DOHH2 (cell line): Measurements from ENCODE around the gene EEPD1.

ENCODE experiments used
- H3F3A ChIP-seq: fragments of 200-600 bp; sonication (generic), shearing (Covaris generic); 2 replicates; pipeline ENCODE4 v1.6.0; 2016; ENCODE audit warnings: antibody characterized with exemption, mild to moderate bottlenecking; ENCODE audit not compliant: control insufficient read depth, insufficient read depth
- H3K27ac ChIP-seq: fragments of 200-600 bp; sonication (generic); 2 replicates; pipeline ENCODE4 v1.5.1; 2014; ENCODE audit warnings: low read depth, mild to moderate bottlenecking, low read length, moderate library complexity
- H3K27me3 ChIP-seq: fragments of 200-600 bp; sonication (generic); 2 replicates; pipeline ENCODE4 v1.6.1; 2014; ENCODE audit warnings: mild to moderate bottlenecking, low read length, mixed read lengths; ENCODE audit not compliant: control insufficient read depth
- H3K36me3 ChIP-seq: fragments of 200-600 bp; sonication (generic); 2 replicates; pipeline ENCODE4 v1.6.1; 2014; ENCODE audit warnings: mild to moderate bottlenecking, low read length, moderate library complexity, mixed read lengths; ENCODE audit not compliant: control insufficient read depth
- H3K4me1 ChIP-seq: fragments of 200-600 bp; sonication (generic); 2 replicates; pipeline ENCODE4 v1.6.1; 2014; ENCODE audit warnings: mild to moderate bottlenecking, low read length, mixed read lengths; ENCODE audit not compliant: control insufficient read depth
- H3K4me2 ChIP-seq: fragments of 200-600 bp; sonication (generic); 2 replicates; pipeline ENCODE4 v1.6.0; 2014; ENCODE audit warnings: mild to moderate bottlenecking, low read length, moderate library complexity
- H3K4me3 ChIP-seq: fragments of 200-600 bp; sonication (generic); 2 replicates; pipeline ENCODE4 v1.5.1; 2014; ENCODE audit warnings: mild to moderate bottlenecking, low read length, mixed read lengths
- H3K79me2 ChIP-seq: fragments of 200-600 bp; sonication (generic); 2 replicates; pipeline ENCODE4 v1.6.1; 2014; ENCODE audit warnings: mild to moderate bottlenecking, low read length, mixed read lengths; ENCODE audit not compliant: control insufficient read depth
- H3K9me2 ChIP-seq: fragments of 200-600 bp; sonication (generic); replicated peaks from 2 replicates; pipeline ENCODE4 v1.6.1; 2014; ENCODE audit warnings: mild to moderate bottlenecking, low read length, mixed read lengths; ENCODE audit not compliant: control insufficient read depth
- H3K9me3 ChIP-seq: fragments of 200-600 bp; sonication (generic); 2 replicates; pipeline ENCODE4 v1.6.1; 2014; ENCODE audit warnings: antibody characterized with exemption, low read length, mixed read lengths; ENCODE audit not compliant: control insufficient read depth, insufficient read depth
- H4K20me1 ChIP-seq: fragments of 200-600 bp; sonication (generic); 2 replicates; pipeline ENCODE4 v1.6.0; 2014; ENCODE audit warnings: low read depth, mild to moderate bottlenecking, antibody characterized with exemption, low read length, moderate library complexity; ENCODE audit not compliant: control insufficient read depth, insufficient read depth
- EZH2phosphoT487 ChIP-seq: fragments of 200-600 bp; sonication (generic); IDR thresholded peaks from 2 replicates; pipeline ENCODE4 v1.6.1; 2017; ENCODE audit warnings: borderline replicate concordance, mild to moderate bottlenecking, antibody characterized with exemption, low read length, moderate library complexity, mixed read lengths
- TF ChIP-seq, protein P1 (sequence below): fragments of 200-600 bp; sonication (generic); IDR thresholded peaks from one replicate; pipeline ENCODE4 v1.5.1; 2014; ENCODE audit warnings: antibody characterized with exemption, mild to moderate bottlenecking, low read depth, low read length; ENCODE audit not compliant: poor library complexity, severe bottlenecking

EEPD1 gene

GRCh38 chr7:36151921-36152755 is 916 bp upstream of the EEPD1 start:
- peak overlapping the region; percentile 83 for H3K4me3 ChIP-seq
- H3K9me2 ChIP-seq, result no peaks in the 10 kb centered on the region
- no peaks in the 10 kb centered on the region for H3K27me3 ChIP-seq
- no peaks in the 10 kb centered on the region for H3K9me3 ChIP-seq
- peaks cover 28% of the 10 kb centered on the region for H4K20me1 ChIP-seq
- H3K36me3 ChIP-seq, result peaks cover 37% of the 10 kb centered on the region
- peak overlapping the region; percentile 86 for H3K4me2 ChIP-seq
- peaks cover 59% of the 10 kb centered on the region for H3K4me1 ChIP-seq
- H3K79me2 ChIP-seq, result peaks cover 41% of the 10 kb centered on the region
- H3K27ac ChIP-seq, result no peak overlapping the region
- peaks cover 4% of the 10 kb centered on the region for H3F3A ChIP-seq
- TF ChIP-seq, protein P1, sequence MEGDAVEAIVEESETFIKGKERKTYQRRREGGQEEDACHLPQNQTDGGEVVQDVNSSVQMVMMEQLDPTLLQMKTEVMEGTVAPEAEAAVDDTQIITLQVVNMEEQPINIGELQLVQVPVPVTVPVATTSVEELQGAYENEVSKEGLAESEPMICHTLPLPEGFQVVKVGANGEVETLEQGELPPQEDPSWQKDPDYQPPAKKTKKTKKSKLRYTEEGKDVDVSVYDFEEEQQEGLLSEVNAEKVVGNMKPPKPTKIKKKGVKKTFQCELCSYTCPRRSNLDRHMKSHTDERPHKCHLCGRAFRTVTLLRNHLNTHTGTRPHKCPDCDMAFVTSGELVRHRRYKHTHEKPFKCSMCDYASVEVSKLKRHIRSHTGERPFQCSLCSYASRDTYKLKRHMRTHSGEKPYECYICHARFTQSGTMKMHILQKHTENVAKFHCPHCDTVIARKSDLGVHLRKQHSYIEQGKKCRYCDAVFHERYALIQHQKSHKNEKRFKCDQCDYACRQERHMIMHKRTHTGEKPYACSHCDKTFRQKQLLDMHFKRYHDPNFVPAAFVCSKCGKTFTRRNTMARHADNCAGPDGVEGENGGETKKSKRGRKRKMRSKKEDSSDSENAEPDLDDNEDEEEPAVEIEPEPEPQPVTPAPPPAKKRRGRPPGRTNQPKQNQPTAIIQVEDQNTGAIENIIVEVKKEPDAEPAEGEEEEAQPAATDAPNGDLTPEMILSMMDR, result no peak
- TF ChIP-seq EZH2phosphoT487, result no peak

- peak overlapping the region; percentile 53 for H3K27ac ChIP-seq
- peaks cover 60% of the 10 kb centered on the region for H3K4me1 ChIP-seq
- H3K4me2 ChIP-seq, result peak overlapping the region; percentile 88
- H3K27me3 ChIP-seq, result no peaks in the 10 kb centered on the region
- no peaks in the 10 kb centered on the region for H3K9me3 ChIP-seq
- no peaks in the 10 kb centered on the region for H3K9me2 ChIP-seq
- peaks cover 52% of the 10 kb centered on the region for H3K36me3 ChIP-seq
- peaks cover 56% of the 10 kb centered on the region for H3K79me2 ChIP-seq
- H3K4me3 ChIP-seq, result peak overlapping the region; percentile 83
- H4K20me1 ChIP-seq, result peaks cover 41% of the 10 kb centered on the region
- peaks cover 4% of the 10 kb centered on the region for H3F3A ChIP-seq
- TF ChIP-seq EZH2phosphoT487, result no peak
- TF ChIP-seq, protein P1, result no peak
Observed at GRCh38 chr7:36153571-36154097, 580 bp downstream of the EEPD1 start.

DNA sequence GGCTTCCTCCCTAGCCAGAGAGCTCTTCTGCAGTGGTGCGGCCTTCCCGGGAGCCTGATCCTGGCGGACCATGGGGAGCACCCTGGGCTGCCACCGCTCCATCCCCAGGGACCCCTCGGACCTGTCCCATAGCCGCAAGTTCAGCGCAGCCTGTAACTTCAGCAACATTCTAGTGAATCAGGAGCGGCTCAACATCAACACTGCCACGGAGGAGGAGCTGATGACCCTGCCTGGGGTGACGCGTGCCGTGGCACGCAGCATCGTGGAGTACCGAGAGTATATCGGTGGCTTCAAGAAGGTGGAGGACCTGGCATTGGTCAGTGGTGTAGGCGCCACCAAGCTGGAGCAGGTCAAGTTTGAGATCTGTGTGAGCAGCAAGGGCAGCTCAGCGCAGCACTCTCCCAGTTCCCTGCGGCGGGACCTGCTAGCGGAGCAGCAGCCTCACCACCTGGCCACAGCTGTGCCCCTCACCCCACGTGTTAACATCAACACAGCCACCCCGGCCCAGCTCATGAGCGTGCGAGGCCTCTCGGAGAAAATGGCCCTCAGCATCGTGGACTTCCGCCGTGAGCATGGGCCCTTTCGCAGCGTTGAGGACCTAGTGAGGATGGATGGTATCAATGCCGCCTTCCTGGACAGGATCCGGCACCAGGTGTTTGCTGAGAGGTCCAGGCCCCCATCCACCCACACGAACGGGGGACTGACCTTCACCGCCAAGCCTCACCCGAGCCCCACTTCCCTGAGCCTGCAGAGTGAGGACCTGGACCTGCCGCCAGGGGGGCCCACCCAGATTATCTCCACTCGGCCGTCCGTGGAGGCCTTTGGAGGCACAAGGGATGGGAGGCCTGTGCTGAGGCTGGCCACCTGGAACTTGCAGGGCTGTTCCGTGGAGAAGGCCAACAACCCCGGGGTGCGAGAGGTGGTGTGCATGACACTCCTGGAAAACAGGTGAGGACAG is 1.5 kb downstream of the EEPD1 start:
- peak overlapping the region; percentile 88 for H3K4me2 ChIP-seq
- H3K79me2 ChIP-seq, result peaks cover 65% of the 10 kb centered on the region
- H3K9me2 ChIP-seq, result no peaks in the 10 kb centered on the region
- H3K4me3 ChIP-seq, result peak overlapping the region; percentile 83
- H3K9me3 ChIP-seq, result no peaks in the 10 kb centered on the region
- H3K27me3 ChIP-seq, result no peaks in the 10 kb centered on the region
- H3K27ac ChIP-seq, result peak overlapping the region; percentile 53
- H3K4me1 ChIP-seq, result peaks cover 66% of the 10 kb centered on the region
- H3F3A ChIP-seq, result peaks cover 4% of the 10 kb centered on the region
- TF ChIP-seq, protein P1, result peak; percentile 58
- no peak for TF ChIP-seq EZH2phosphoT487
- peaks cover 61% of the 10 kb centered on the region for H3K36me3 ChIP-seq
- peaks cover 46% of the 10 kb centered on the region for H4K20me1 ChIP-seq
